Measurements from ENCODE around the gene CFAP43. TPM values are rescaled to one million over a fixed set of nuclear protein-coding genes. Genes with fewer than 3 reads are reported as not detected.

CFAP43 gene
- total and polyA plus RNA-seq, 2 experiments from 2014 or later = 0.57 to 0.83 TPM

- Histone ChIP-seq H3K36me3 (replicated peaks; ENCODE audit: insufficient read depth, low read depth) (no peaks in the 10 kb centered on the region), H3K4me2 (peak overlapping the region; percentile 88), H3K79me2 (peaks cover 61% of the 10 kb centered on the region), H2AFZ (no peak overlapping the region), H3K9me3 (ENCODE audit: low read depth) (no peaks in the 10 kb centered on the region), H3K4me1 (ENCODE audit: insufficient read depth) (peaks cover 47% of the 10 kb centered on the region), H3K27ac (no peak overlapping the region), H3K9me2 (replicated peaks; ENCODE audit: insufficient read depth) (no peaks in the 10 kb centered on the region), H3K4me3 (no peak overlapping the region), H4K20me1 (ENCODE audit: insufficient read depth, poor library complexity, severe bottlenecking) (no peaks in the 10 kb centered on the region), H3K27me3 (no peaks in the 10 kb centered on the region)
- no peak for DNase-seq (ENCODE audit: low spot score)
- WGBS (ENCODE audit: low lambda C conversion rate, missing lambda C conversion rate) = 69% methylated on average over 5 of the region's 5 CpGs
- TF ChIP-seq CTCF (IDR thresholded peaks at IDR 0.05; ENCODE audit: poor library complexity) = no peak
- no peak for TF ChIP-seq EZH2phosphoT487 (IDR thresholded peaks at IDR 0.05; ENCODE audit: low read depth, severe bottlenecking, unreplicated experiment)
- TF ChIP-seq EZH2 (IDR thresholded peaks at IDR 0.05; ENCODE audit: borderline replicate concordance) = no peak
Observed at GRCh38 chr10:104257235-104257634, 25.1 kb upstream of the CFAP43 start.

- Histone ChIP-seq H3K4me3 (peak overlapping the region; percentile 90), H3K27me3 (no peaks in the 10 kb centered on the region), H2AFZ (no peak overlapping the region), H3K36me3 (replicated peaks; ENCODE audit: insufficient read depth, low read depth) (no peaks in the 10 kb centered on the region), H3K79me2 (peaks cover 54% of the 10 kb centered on the region), H3K9me2 (replicated peaks; ENCODE audit: insufficient read depth) (no peaks in the 10 kb centered on the region), H4K20me1 (ENCODE audit: insufficient read depth, poor library complexity, severe bottlenecking) (no peaks in the 10 kb centered on the region), H3K4me1 (ENCODE audit: insufficient read depth) (peaks cover 52% of the 10 kb centered on the region), H3K4me2 (peak overlapping the region; percentile 88), H3K9me3 (ENCODE audit: low read depth) (no peaks in the 10 kb centered on the region), H3K27ac (peak overlapping the region; percentile 97)
- 8% methylated on average over 1 of the region's 1 CpG for WGBS (ENCODE audit: low lambda C conversion rate, missing lambda C conversion rate)
- TF ChIP-seq EZH2phosphoT487 (IDR thresholded peaks at IDR 0.05; ENCODE audit: low read depth, severe bottlenecking, unreplicated experiment) = no peak
- no peak for DNase-seq (ENCODE audit: low spot score)
Observed at GRCh38 chr10:104256335-104256961, 24.3 kb upstream of the CFAP43 start.

GRCh38 chr10:104255311-104255981 lies 23.3 kb upstream of the CFAP43 start:
- Histone ChIP-seq H2AFZ (peak overlapping the region; percentile 91), H3K36me3 (replicated peaks; ENCODE audit: insufficient read depth, low read depth) (no peaks in the 10 kb centered on the region), H4K20me1 (ENCODE audit: insufficient read depth, poor library complexity, severe bottlenecking) (no peaks in the 10 kb centered on the region), H3K79me2 (peaks cover 47% of the 10 kb centered on the region), H3K9me3 (ENCODE audit: low read depth) (no peaks in the 10 kb centered on the region), H3K4me2 (peak overlapping the region; percentile 88), H3K4me1 (ENCODE audit: insufficient read depth) (peaks cover 53% of the 10 kb centered on the region), H3K27ac (peak overlapping the region; percentile 97), H3K27me3 (no peaks in the 10 kb centered on the region), H3K4me3 (peak overlapping the region; percentile 90), H3K9me2 (replicated peaks; ENCODE audit: insufficient read depth) (no peaks in the 10 kb centered on the region)
- 4% methylated on average over 11 of the region's 12 CpGs for WGBS (ENCODE audit: low lambda C conversion rate, missing lambda C conversion rate)
- DNase-seq (ENCODE audit: low spot score) = peak; percentile 46
- no peak for TF ChIP-seq EZH2 (IDR thresholded peaks at IDR 0.05; ENCODE audit: borderline replicate concordance)
- TF ChIP-seq EZH2phosphoT487 (IDR thresholded peaks at IDR 0.05; ENCODE audit: low read depth, severe bottlenecking, unreplicated experiment) = no peak
- TF ChIP-seq CTCF (IDR thresholded peaks at IDR 0.05; ENCODE audit: poor library complexity) = no peak

Measured in hepatocyte (in vitro differentiated cells).